ENCODE measurements around the gene RNH1. TPM values are rescaled to one million over a fixed set of nuclear protein-coding genes. Genes with fewer than 3 reads are reported as not detected.

RNH1 gene
- total RNA-seq, 1 donor from 2014 or later, result 361 TPM

GRCh38 chr11:548700-549603 lies 41.9 kb upstream of the RNH1 start:
- no peak overlapping the region for H3K4me3 ChIP-seq (ENCODE audit: low read depth, low read length)
- no peak for TF ChIP-seq CTCF (IDR thresholded peaks at IDR 0.05; ENCODE audit: insufficient read depth, low read length, severe bottlenecking)

GRCh38 chr11:545171-545570 lies 38.1 kb upstream of the RNH1 start:
- DNase-seq (ENCODE audit: low read depth) (no peak), FAIRE-seq (no peak)
- Histone ChIP-seq H3K27me3 (ENCODE audit: control insufficient read depth, insufficient read depth, low read length) (no peaks in the 10 kb centered on the region), H3K4me3 (ENCODE audit: low read depth, low read length) (no peak overlapping the region), H3K36me3 (ENCODE audit: control insufficient read depth, insufficient read depth, low read length) (no peaks in the 10 kb centered on the region)
- no peak for TF ChIP-seq CTCF (IDR thresholded peaks at IDR 0.05; ENCODE audit: insufficient read depth, low read length, severe bottlenecking)

More at GRCh38 chr11:548700-549603, 41.9 kb upstream of the RNH1 start:
- no peak for FAIRE-seq
- no peaks in the 10 kb centered on the region for H3K36me3 ChIP-seq (ENCODE audit: control insufficient read depth, insufficient read depth, low read length)
- peaks cover 2% of the 10 kb centered on the region for H3K27me3 ChIP-seq (ENCODE audit: control insufficient read depth, insufficient read depth, low read length)
- DNase-seq (ENCODE audit: low read depth), result no peak

- FAIRE-seq, result no peak
- no peak for DNase-seq (ENCODE audit: low read depth)
- H3K27me3 ChIP-seq (ENCODE audit: control insufficient read depth, insufficient read depth, low read length), result no peaks in the 10 kb centered on the region
- no peaks in the 10 kb centered on the region for H3K36me3 ChIP-seq (ENCODE audit: control insufficient read depth, insufficient read depth, low read length)
- TF ChIP-seq CTCF (IDR thresholded peaks at IDR 0.05; ENCODE audit: insufficient read depth, low read length, severe bottlenecking), result no peak
- H3K4me3 ChIP-seq (ENCODE audit: low read depth, low read length), result no peak overlapping the region
Measured at GRCh38 chr11:544817-545166, 37.8 kb upstream of the RNH1 start.

- TF ChIP-seq CTCF (IDR thresholded peaks at IDR 0.05; ENCODE audit: insufficient read depth, low read length, severe bottlenecking), result no peak
- no peaks in the 10 kb centered on the region for H3K27me3 ChIP-seq (ENCODE audit: control insufficient read depth, insufficient read depth, low read length)
- H3K36me3 ChIP-seq (ENCODE audit: control insufficient read depth, insufficient read depth, low read length), result no peaks in the 10 kb centered on the region
- DNase-seq (ENCODE audit: low read depth) (no peak), FAIRE-seq (no peak)
- no peak overlapping the region for H3K4me3 ChIP-seq (ENCODE audit: low read depth, low read length)
Measured at GRCh38 chr11:541433-541885, 34.4 kb upstream of the RNH1 start.

- Histone ChIP-seq H3K4me3 (ENCODE audit: low read depth, low read length) (no peak overlapping the region), H3K27me3 (ENCODE audit: control insufficient read depth, insufficient read depth, low read length) (no peaks in the 10 kb centered on the region), H3K36me3 (ENCODE audit: control insufficient read depth, insufficient read depth, low read length) (no peaks in the 10 kb centered on the region)
- DNase-seq (ENCODE audit: low read depth) (no peak), FAIRE-seq (no peak)
- TF ChIP-seq CTCF (IDR thresholded peaks at IDR 0.05; ENCODE audit: insufficient read depth, low read length, severe bottlenecking), result no peak
Measured at GRCh38 chr11:540583-541432, 33.8 kb upstream of the RNH1 start.

All from bronchial epithelial cell (primary cell).